T-helper 2 cell treated with Interferon-gamma antibody and Interleukin-4, amounts not matched to agents 5 μg/mL and 100 μg/mL, for 36 hours (primary cell): Measurements from ENCODE around the gene TXNDC12.

Experiments used
- DNase-seq: peaks from one replicate; pipeline ENCODE4 v3.0.0; 2021; ENCODE audit warnings: low spot score
- H3K27ac Mint-ChIP-seq: one replicate; pipeline ENCODE4 v1.8.0; 2021; ENCODE audit warnings: mild to moderate bottlenecking, mixed read lengths
- H3K27me3 Mint-ChIP-seq: one replicate; pipeline ENCODE4 v1.8.0; 2021; ENCODE audit warnings: low read depth, mixed read lengths
- H3K36me3 Mint-ChIP-seq: one replicate; pipeline ENCODE4 v1.8.0; 2021; ENCODE audit warnings: low read depth, mixed read lengths
- H3K4me1 Mint-ChIP-seq: one replicate; pipeline ENCODE4 v1.8.0; 2021; ENCODE audit warnings: low read depth, mixed read lengths
- H3K4me3 Mint-ChIP-seq: one replicate; pipeline ENCODE4 v1.8.0; 2022; ENCODE audit warnings: mild to moderate bottlenecking, moderate library complexity, mixed read lengths
- H3K9me3 Mint-ChIP-seq: one replicate; pipeline ENCODE4 v1.8.0; 2021; ENCODE audit warnings: mixed read lengths

TXNDC12 gene

GRCh38 chr1:52002038-52002917 is 52.7 kb downstream of the TXNDC12 start:
- no peak overlapping the region for H3K27ac Mint-ChIP-seq
- no peaks in the 10 kb centered on the region for H3K36me3 Mint-ChIP-seq
- no peaks in the 10 kb centered on the region for H3K4me1 Mint-ChIP-seq
- H3K9me3 Mint-ChIP-seq: no peaks in the 10 kb centered on the region
- peak; percentile 37 for DNase-seq
- H3K27me3 Mint-ChIP-seq: peaks cover 18% of the 10 kb centered on the region
- H3K4me3 Mint-ChIP-seq: no peak overlapping the region

- H3K4me3 Mint-ChIP-seq: no peak overlapping the region
- H3K36me3 Mint-ChIP-seq: no peaks in the 10 kb centered on the region
Observed at GRCh38 chr1:51998701-51999100, 56.3 kb downstream of the TXNDC12 start.

GRCh38 chr1:51997974-51998382 is 57.0 kb downstream of the TXNDC12 start:
- peaks cover 14% of the 10 kb centered on the region for H3K27me3 Mint-ChIP-seq
- no peak overlapping the region for H3K27ac Mint-ChIP-seq
- no peaks in the 10 kb centered on the region for H3K4me1 Mint-ChIP-seq
- no peak for DNase-seq
- H3K36me3 Mint-ChIP-seq: no peaks in the 10 kb centered on the region
- H3K4me3 Mint-ChIP-seq: no peak overlapping the region
- no peaks in the 10 kb centered on the region for H3K9me3 Mint-ChIP-seq

More at GRCh38 chr1:51998701-51999100, 56.3 kb downstream of the TXNDC12 start:
- H3K27me3 Mint-ChIP-seq: peaks cover 12% of the 10 kb centered on the region
- H3K9me3 Mint-ChIP-seq: no peaks in the 10 kb centered on the region
- no peaks in the 10 kb centered on the region for H3K4me1 Mint-ChIP-seq
- no peak overlapping the region for H3K27ac Mint-ChIP-seq
- no peak for DNase-seq

- no peaks in the 10 kb centered on the region for H3K9me3 Mint-ChIP-seq
- H3K4me1 Mint-ChIP-seq: peaks cover 8% of the 10 kb centered on the region
- no peak within 1 kb of the TSS for H3K27ac Mint-ChIP-seq
- peak within 1 kb of the TSS; percentile 77 for H3K4me3 Mint-ChIP-seq
- H3K27me3 Mint-ChIP-seq: peaks cover 47% of the 10 kb centered on the region
- DNase-seq: peak; percentile 66
- no peaks in the 10 kb centered on the region for H3K36me3 Mint-ChIP-seq
Observed at GRCh38 chr1:51990478-51990965, 64.5 kb downstream of the TXNDC12 start, which contains the start of gene RAB3B. Gene RAB3B, minus strand, starts transcription at chr1:51990700. Its CDS starts 13,583 bp downstream, at chr1:51977117.

GRCh38 chr1:51989582-51990477 is 65.2 kb downstream of the TXNDC12 start:
- Mint-ChIP-seq H3K36me3 (no peaks in the 10 kb centered on the region), H3K27ac (no peak overlapping the region), H3K4me1 (peaks cover 8% of the 10 kb centered on the region), H3K4me3 (peak overlapping the region; percentile 68), H3K9me3 (no peaks in the 10 kb centered on the region), H3K27me3 (peaks cover 47% of the 10 kb centered on the region)
- no peak for DNase-seq

GRCh38 chr1:51988254-51988653 is 66.7 kb downstream of the TXNDC12 start:
- Mint-ChIP-seq H3K4me3 (no peak overlapping the region), H3K27ac (no peak overlapping the region), H3K27me3 (peaks cover 43% of the 10 kb centered on the region)

GRCh38 chr1:51986718-51987117 is 68.3 kb downstream of the TXNDC12 start:
- H3K9me3 Mint-ChIP-seq: no peaks in the 10 kb centered on the region
- no peak for DNase-seq
- H3K4me3 Mint-ChIP-seq: no peak overlapping the region
- peaks cover 8% of the 10 kb centered on the region for H3K4me1 Mint-ChIP-seq
- no peaks in the 10 kb centered on the region for H3K36me3 Mint-ChIP-seq
- H3K27me3 Mint-ChIP-seq: peaks cover 27% of the 10 kb centered on the region
- H3K27ac Mint-ChIP-seq: no peak overlapping the region

More at GRCh38 chr1:51988254-51988653, 66.7 kb downstream of the TXNDC12 start:
- Mint-ChIP-seq H3K36me3 (no peaks in the 10 kb centered on the region), H3K9me3 (no peaks in the 10 kb centered on the region), H3K4me1 (peaks cover 8% of the 10 kb centered on the region)
- no peak for DNase-seq

- Mint-ChIP-seq H3K27me3 (peaks cover 4% of the 10 kb centered on the region), H3K4me3 (no peak overlapping the region), H3K4me1 (no peaks in the 10 kb centered on the region), H3K9me3 (no peaks in the 10 kb centered on the region), H3K36me3 (no peaks in the 10 kb centered on the region), H3K27ac (no peak overlapping the region)
- no peak for DNase-seq
Observed at GRCh38 chr1:51982161-51982560, 72.8 kb downstream of the TXNDC12 start.

- peaks cover 6% of the 10 kb centered on the region for H3K27me3 Mint-ChIP-seq
Observed at GRCh38 chr1:51981555-51981954, 73.4 kb downstream of the TXNDC12 start.

GRCh38 chr1:51978099-51978498 is 76.9 kb downstream of the TXNDC12 start:
- Mint-ChIP-seq H3K9me3 (no peaks in the 10 kb centered on the region), H3K27me3 (peaks cover 6% of the 10 kb centered on the region), H3K4me1 (no peaks in the 10 kb centered on the region), H3K4me3 (no peak overlapping the region), H3K36me3 (no peaks in the 10 kb centered on the region), H3K27ac (no peak overlapping the region)
- no peak for DNase-seq

More at GRCh38 chr1:51981555-51981954, 73.4 kb downstream of the TXNDC12 start:
- H3K4me3 Mint-ChIP-seq: no peak overlapping the region
- no peak overlapping the region for H3K27ac Mint-ChIP-seq
- H3K36me3 Mint-ChIP-seq: no peaks in the 10 kb centered on the region
- H3K9me3 Mint-ChIP-seq: no peaks in the 10 kb centered on the region
- H3K4me1 Mint-ChIP-seq: no peaks in the 10 kb centered on the region
- no peak for DNase-seq

- DNase-seq: no peak
- Mint-ChIP-seq H3K4me1 (no peaks in the 10 kb centered on the region), H3K27ac (no peak overlapping the region), H3K27me3 (peaks cover 6% of the 10 kb centered on the region), H3K36me3 (no peaks in the 10 kb centered on the region), H3K9me3 (no peaks in the 10 kb centered on the region), H3K4me3 (no peak overlapping the region)
Observed at GRCh38 chr1:51976846-51977602, 78.0 kb downstream of the TXNDC12 start.

GRCh38 chr1:51973587-51974474 is 81.2 kb downstream of the TXNDC12 start:
- H3K27ac Mint-ChIP-seq: no peak overlapping the region
- H3K4me1 Mint-ChIP-seq: no peaks in the 10 kb centered on the region
- no peak for DNase-seq
- no peak overlapping the region for H3K4me3 Mint-ChIP-seq
- peaks cover 6% of the 10 kb centered on the region for H3K27me3 Mint-ChIP-seq
- H3K36me3 Mint-ChIP-seq: no peaks in the 10 kb centered on the region
- H3K9me3 Mint-ChIP-seq: no peaks in the 10 kb centered on the region
